Neural progenitor cell (in vitro differentiated cells): Measurements from ENCODE around the gene RNASE7.

Experiments
- EZH2 ChIP-seq: fragments of 200-600 bp; sonication (generic); IDR thresholded peaks from 2 replicates; pipeline ENCODE4 v1.6.1; 2017; ENCODE audit warnings: antibody characterized with exemption, mild to moderate bottlenecking, moderate library complexity
- EZH2phosphoT487 ChIP-seq: fragments of 200-600 bp; sonication (generic); IDR thresholded peaks from 2 replicates; pipeline ENCODE4 v1.6.1; 2017; ENCODE audit warnings: antibody characterized with exemption
- TF ChIP-seq, protein P1 (sequence below): fragments of 200-600 bp; sonication (generic); IDR thresholded peaks from 2 replicates; pipeline ENCODE4 v1.5.1; 2017; ENCODE audit warnings: antibody characterized with exemption, mild to moderate bottlenecking

DNA sequence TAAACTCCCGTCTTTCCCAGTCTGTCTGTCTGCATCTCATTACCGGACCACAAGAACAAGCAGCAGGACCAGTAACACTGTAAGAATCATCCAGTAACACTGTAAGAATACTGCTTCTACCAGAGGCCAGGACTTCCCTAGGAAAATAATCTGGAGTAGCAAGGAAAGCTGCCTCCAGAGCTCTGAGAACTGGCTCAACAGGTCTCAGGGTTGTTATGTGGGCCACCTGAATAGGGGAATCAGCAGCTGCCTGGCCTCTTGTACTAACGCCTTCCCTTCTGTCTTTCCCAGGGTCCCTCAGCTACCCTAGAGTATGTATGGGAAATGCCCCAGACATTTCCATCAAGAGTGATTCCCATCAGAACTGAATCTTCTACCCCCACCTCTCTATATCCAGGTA, 44.0 kb upstream of the RNASE7 start:
- TF ChIP-seq EZH2phosphoT487 = no peak
- TF ChIP-seq, protein P1, sequence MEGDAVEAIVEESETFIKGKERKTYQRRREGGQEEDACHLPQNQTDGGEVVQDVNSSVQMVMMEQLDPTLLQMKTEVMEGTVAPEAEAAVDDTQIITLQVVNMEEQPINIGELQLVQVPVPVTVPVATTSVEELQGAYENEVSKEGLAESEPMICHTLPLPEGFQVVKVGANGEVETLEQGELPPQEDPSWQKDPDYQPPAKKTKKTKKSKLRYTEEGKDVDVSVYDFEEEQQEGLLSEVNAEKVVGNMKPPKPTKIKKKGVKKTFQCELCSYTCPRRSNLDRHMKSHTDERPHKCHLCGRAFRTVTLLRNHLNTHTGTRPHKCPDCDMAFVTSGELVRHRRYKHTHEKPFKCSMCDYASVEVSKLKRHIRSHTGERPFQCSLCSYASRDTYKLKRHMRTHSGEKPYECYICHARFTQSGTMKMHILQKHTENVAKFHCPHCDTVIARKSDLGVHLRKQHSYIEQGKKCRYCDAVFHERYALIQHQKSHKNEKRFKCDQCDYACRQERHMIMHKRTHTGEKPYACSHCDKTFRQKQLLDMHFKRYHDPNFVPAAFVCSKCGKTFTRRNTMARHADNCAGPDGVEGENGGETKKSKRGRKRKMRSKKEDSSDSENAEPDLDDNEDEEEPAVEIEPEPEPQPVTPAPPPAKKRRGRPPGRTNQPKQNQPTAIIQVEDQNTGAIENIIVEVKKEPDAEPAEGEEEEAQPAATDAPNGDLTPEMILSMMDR = no peak
- TF ChIP-seq EZH2 = no peak
